Skeletal muscle tissue (tissue), 4 donors: ENCODE results near the gene CEP135. TPM values are rescaled to one million over a fixed set of nuclear protein-coding genes. Genes with fewer than 3 reads are reported as not detected.

Experiments
- H3K27ac ChIP-seq: one replicate; pipeline ENCODE4 v1.7.0; 2013; ENCODE audit warnings: mild to moderate bottlenecking, low read depth, low read length, inconsistent platforms
- H3K27me3 ChIP-seq, 3 donors: one replicate each; pipeline ENCODE4 v1.7.0; 2013; ENCODE audit warnings: low read length in 3 of 3; ENCODE audit not compliant: control insufficient read depth in 3 of 3, insufficient read depth in 3 of 3
- H3K36me3 ChIP-seq, 3 donors: one replicate each; pipeline ENCODE4 v1.7.0; 2013; ENCODE audit warnings: low read length in 3 of 3; ENCODE audit not compliant: control insufficient read depth in 3 of 3, insufficient read depth in 3 of 3
- H3K4me1 ChIP-seq, 3 donors: one replicate each; pipeline ENCODE4 v1.7.0; 2013; ENCODE audit warnings: low read length in 3 of 3, mild to moderate bottlenecking in 3 of 3; ENCODE audit not compliant: control insufficient read depth in 3 of 3, insufficient read depth in 3 of 3
- H3K4me3 ChIP-seq, 3 donors: one replicate each; pipeline ENCODE4 v1.7.0; 2013; ENCODE audit warnings: low read length in 3 of 3
- H3K9ac ChIP-seq, 3 donors: one replicate each; pipeline ENCODE4 v1.7.0; 2013; ENCODE audit warnings: low read length in 3 of 3, mild to moderate bottlenecking in 3 of 3, moderate library complexity in 2 of 3, low read depth in 1 of 3
- H3K9me3 ChIP-seq, 3 donors: one replicate each; pipeline ENCODE4 v1.7.0; 2013; ENCODE audit warnings: low read length in 3 of 3; ENCODE audit not compliant: control insufficient read depth in 3 of 3
- total RNA-seq: library from RNA; depleted of rRNA; stranded (reverse); fragments of >200 nt; gene quantifications from one replicate; pipeline ENCODE4 v1.2.3, GENCODE V29; 2014
- donor health status: Osteomylitis.

CEP135 gene
- total RNA-seq, 1 donor from 2014 or later, result 5.7 TPM

- no peak overlapping the region for H3K9ac ChIP-seq
- H3K27me3 ChIP-seq, result no peaks in the 10 kb centered on the region
- no peaks in the 10 kb centered on the region for H3K4me1 ChIP-seq
- H3K36me3 ChIP-seq, result peaks cover 0 to 8% (median 6%) of the 10 kb centered on the region in 3 donors
- no peaks in the 10 kb centered on the region for H3K9me3 ChIP-seq
- no peak overlapping the region for H3K27ac ChIP-seq
- no peak overlapping the region for H3K4me3 ChIP-seq
Measured at GRCh38 chr4:55996646-55997045, 47.9 kb downstream of the CEP135 start.

GRCh38 chr4:56003606-56004005, 54.9 kb downstream of the CEP135 start:
- H3K27me3 ChIP-seq, result no peaks in the 10 kb centered on the region
- no peak overlapping the region for H3K27ac ChIP-seq
- H3K9ac ChIP-seq, result no peak overlapping the region
- H3K36me3 ChIP-seq, result peaks cover 0 to 6% (median 6%) of the 10 kb centered on the region in 3 donors
- no peaks in the 10 kb centered on the region for H3K9me3 ChIP-seq
- no peaks in the 10 kb centered on the region for H3K4me1 ChIP-seq
- H3K4me3 ChIP-seq, result no peak overlapping the region

- no peak overlapping the region for H3K4me3 ChIP-seq
- H3K36me3 ChIP-seq, result peaks cover 0 to 5% (median 4%) of the 10 kb centered on the region in 3 donors
- H3K9ac ChIP-seq, result no peak overlapping the region
- no peaks in the 10 kb centered on the region for H3K9me3 ChIP-seq
- no peak overlapping the region for H3K27ac ChIP-seq
- H3K27me3 ChIP-seq, result no peaks in the 10 kb centered on the region
- no peaks in the 10 kb centered on the region for H3K4me1 ChIP-seq
Measured at GRCh38 chr4:56004235-56004634, 55.5 kb downstream of the CEP135 start.

DNA sequence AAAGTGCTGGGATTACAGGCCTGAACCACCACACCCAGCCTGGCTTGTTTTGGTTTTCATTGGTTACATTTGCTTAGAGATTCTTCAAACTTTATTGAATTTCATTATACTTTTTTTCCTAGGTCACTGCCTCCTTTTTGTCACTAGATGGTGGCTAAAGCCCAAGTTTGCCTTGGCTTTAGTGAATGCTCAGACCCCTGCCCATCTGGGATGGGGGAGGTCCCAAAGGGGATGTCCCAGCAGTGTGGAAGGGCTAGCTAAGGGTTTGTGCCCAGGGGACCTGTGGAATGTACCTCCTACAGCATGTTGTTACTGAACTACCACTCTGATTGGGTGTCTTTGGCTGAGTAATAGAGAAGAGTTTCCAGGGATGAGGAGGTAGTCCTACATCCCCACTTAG, 58.4 kb downstream of the CEP135 start:
- peaks cover 0 to 6% (median 0%) of the 10 kb centered on the region in 3 donors for H3K36me3 ChIP-seq
- H3K27me3 ChIP-seq, result no peaks in the 10 kb centered on the region
- no peaks in the 10 kb centered on the region for H3K9me3 ChIP-seq
- no peak overlapping the region for H3K27ac ChIP-seq
- H3K9ac ChIP-seq, result no peak overlapping the region
- no peaks in the 10 kb centered on the region for H3K4me1 ChIP-seq
- H3K4me3 ChIP-seq, result no peak overlapping the region

DNA sequence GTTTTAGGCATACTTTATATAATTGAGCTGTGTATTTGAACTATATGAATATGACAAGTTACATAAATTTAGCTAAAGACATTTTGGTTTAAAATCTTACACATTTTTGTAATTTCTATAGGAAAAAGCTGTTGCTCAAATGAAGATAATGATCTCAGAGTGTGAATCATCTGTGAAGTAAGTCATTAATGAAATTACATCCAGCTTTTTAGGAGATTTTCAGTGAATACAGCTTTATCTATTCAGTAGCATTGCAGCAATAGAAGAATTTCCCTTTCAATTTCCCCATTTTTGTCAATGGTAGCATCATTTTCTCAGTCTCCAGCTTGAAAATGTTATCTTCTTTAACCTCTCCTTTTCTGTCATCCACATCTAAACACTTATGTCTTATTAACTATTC, 59.5 kb downstream of the CEP135 start:
- no peaks in the 10 kb centered on the region for H3K27me3 ChIP-seq
- H3K4me3 ChIP-seq, result no peak overlapping the region
- H3K36me3 ChIP-seq, result peaks cover 2 to 10% (median 4%) of the 10 kb centered on the region in 3 donors
- no peaks in the 10 kb centered on the region for H3K4me1 ChIP-seq
- no peak overlapping the region for H3K27ac ChIP-seq
- no peak overlapping the region for H3K9ac ChIP-seq
- no peaks in the 10 kb centered on the region for H3K9me3 ChIP-seq

DNA sequence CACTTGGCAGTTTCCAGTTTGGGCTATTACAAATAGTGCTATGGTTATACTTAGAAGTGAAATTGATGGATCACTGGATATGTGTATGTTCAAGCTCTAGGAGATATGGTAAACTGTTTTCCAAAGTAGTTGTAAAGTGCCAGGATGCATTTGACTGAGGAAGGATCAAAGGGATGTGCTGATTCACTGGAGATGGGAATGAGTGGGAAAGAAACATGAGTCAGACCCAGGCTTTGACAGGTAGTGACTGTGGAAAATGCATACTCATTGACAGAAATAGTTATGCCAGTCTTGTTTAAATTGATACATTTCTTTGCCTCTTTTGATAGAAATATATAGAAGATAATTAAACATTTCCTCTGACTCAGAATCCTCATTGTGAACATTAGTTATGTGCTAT, 77.9 kb downstream of the CEP135 start:
- peaks cover 0 to 19% (median 15%) of the 10 kb centered on the region in 3 donors for H3K36me3 ChIP-seq
- H3K4me1 ChIP-seq, result no peaks in the 10 kb centered on the region
- no peak overlapping the region for H3K27ac ChIP-seq
- no peaks in the 10 kb centered on the region for H3K9me3 ChIP-seq
- H3K27me3 ChIP-seq, result no peaks in the 10 kb centered on the region
- no peak overlapping the region for H3K4me3 ChIP-seq
- H3K9ac ChIP-seq, result no peak overlapping the region

- Histone ChIP-seq H3K27me3 (no peaks in the 10 kb centered on the region), H3K4me3 (no peak overlapping the region), H3K27ac (no peak overlapping the region), H3K9ac (no peak overlapping the region), H3K36me3 (peaks cover 0 to 15% (median 8%) of the 10 kb centered on the region in 3 donors), H3K4me1 (no peaks in the 10 kb centered on the region), H3K9me3 (no peaks in the 10 kb centered on the region)
Measured at GRCh38 chr4:56028165-56028564, 79.4 kb downstream of the CEP135 start.

DNA sequence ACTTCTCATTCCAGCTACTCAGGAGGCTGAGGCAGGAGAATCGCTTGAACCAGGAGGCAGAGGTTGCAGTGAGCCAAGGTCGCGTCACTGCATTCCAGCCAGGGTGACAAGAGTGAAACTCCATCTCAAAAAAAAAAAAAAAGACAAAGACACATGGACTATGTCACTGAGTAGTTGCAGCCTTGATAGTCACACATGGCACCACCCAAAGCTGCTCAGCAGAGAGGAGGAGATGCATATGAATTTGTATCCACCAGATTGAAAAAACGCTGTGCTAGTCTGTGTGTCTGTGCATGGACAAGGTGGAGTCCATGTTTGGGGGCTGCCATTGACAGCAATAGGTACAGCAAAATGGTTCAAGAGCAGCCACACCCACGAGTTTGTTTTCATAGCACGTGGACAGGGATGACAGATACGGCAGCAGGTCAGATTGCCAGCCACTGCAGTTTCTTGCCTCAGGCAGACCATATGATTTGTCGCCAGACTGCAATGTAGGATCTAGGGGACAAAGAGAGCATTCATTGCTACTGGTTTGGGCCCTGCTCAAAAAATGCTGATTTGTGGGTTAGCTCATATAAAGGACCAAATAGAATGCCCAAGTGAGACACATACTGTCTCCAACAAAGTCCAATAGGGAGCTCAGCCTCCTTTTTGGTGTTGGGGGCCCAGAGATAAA, 89.9 kb downstream of the CEP135 start:
- no peaks in the 10 kb centered on the region for H3K4me1 ChIP-seq
- H3K4me3 ChIP-seq, result no peak overlapping the region
- H3K9me3 ChIP-seq, result no peaks in the 10 kb centered on the region
- H3K27ac ChIP-seq, result no peak overlapping the region
- H3K36me3 ChIP-seq, result no peaks in the 10 kb centered on the region
- peaks cover 0 to 6% (median 0%) of the 10 kb centered on the region in 3 donors for H3K27me3 ChIP-seq
- no peak overlapping the region for H3K9ac ChIP-seq

GRCh38 chr4:56040842-56041241, 92.1 kb downstream of the CEP135 start:
- Histone ChIP-seq H3K4me1 (no peaks in the 10 kb centered on the region), H3K27me3 (peaks cover 0 to 6% (median 0%) of the 10 kb centered on the region in 3 donors), H3K9ac (no peak overlapping the region), H3K4me3 (no peak overlapping the region), H3K27ac (no peak overlapping the region), H3K9me3 (no peaks in the 10 kb centered on the region), H3K36me3 (no peaks in the 10 kb centered on the region)

GRCh38 chr4:56042225-56042624, 93.5 kb downstream of the CEP135 start:
- Histone ChIP-seq H3K36me3 (no peaks in the 10 kb centered on the region), H3K27ac (no peak overlapping the region), H3K4me1 (no peaks in the 10 kb centered on the region), H3K9ac (no peak overlapping the region), H3K27me3 (peaks cover 0 to 6% (median 0%) of the 10 kb centered on the region in 3 donors), H3K9me3 (no peaks in the 10 kb centered on the region), H3K4me3 (no peak overlapping the region)
